Measurements from ENCODE around the gene ATP1A1. TPM values are rescaled to one million over a fixed set of nuclear protein-coding genes. Genes with fewer than 3 reads are reported as not detected.

The ATP1A1 gene
- total RNA-seq, 1 experiment from 2014 or later = 83.9 TPM

- no peak for DNase-seq (ENCODE audit: low read depth)
These were observed 41.3 kb downstream of the ATP1A1 start for GRCh38 chr1:116414364-116414763.

GRCh38 chr1:116415200-116415698, 42.2 kb downstream of the ATP1A1 start:
- DNase-seq (ENCODE audit: low read depth) = no peak

- DNase-seq (ENCODE audit: low read depth) = no peak
These were observed 42.9 kb downstream of the ATP1A1 start for GRCh38 chr1:116415699-116416533.

GRCh38 chr1:116416854-116417513, 43.9 kb downstream of the ATP1A1 start:
- DNase-seq (ENCODE audit: low read depth) = no peak

- no peak for DNase-seq (ENCODE audit: low read depth)
These were observed 44.6 kb downstream of the ATP1A1 start for GRCh38 chr1:116417678-116418077.

GRCh38 chr1:116418091-116418830, 45.2 kb downstream of the ATP1A1 start:
- peak; percentile 72 for DNase-seq (ENCODE audit: low read depth)

- DNase-seq (ENCODE audit: low read depth) = no peak
These were observed 47.6 kb downstream of the ATP1A1 start for GRCh38 chr1:116420417-116421200.

- DNase-seq (ENCODE audit: low read depth) = no peak
These were observed 51.4 kb downstream of the ATP1A1 start for GRCh38 chr1:116424438-116424837.

GRCh38 chr1:116424863-116425262, 51.8 kb downstream of the ATP1A1 start:
- no peak for DNase-seq (ENCODE audit: low read depth)

GRCh38 chr1:116425987-116426386, 52.9 kb downstream of the ATP1A1 start:
- DNase-seq (ENCODE audit: low read depth) = no peak

- DNase-seq (ENCODE audit: low read depth) = no peak
These were observed 53.4 kb downstream of the ATP1A1 start for GRCh38 chr1:116426401-116426800.

- DNase-seq (ENCODE audit: low read depth) = no peak
These were observed 55.5 kb downstream of the ATP1A1 start for GRCh38 chr1:116428576-116428975.

- no peak for DNase-seq (ENCODE audit: low read depth)
These were observed 56.9 kb downstream of the ATP1A1 start for GRCh38 chr1:116429821-116430374.

- DNase-seq (ENCODE audit: low read depth) = no peak
These were observed 58.9 kb downstream of the ATP1A1 start for GRCh38 chr1:116431870-116432500.

GRCh38 chr1:116432655-116433265, 59.7 kb downstream of the ATP1A1 start:
- no peak for DNase-seq (ENCODE audit: low read depth)

- peak; percentile 67 for DNase-seq (ENCODE audit: low read depth)
These were observed 60.5 kb downstream of the ATP1A1 start for GRCh38 chr1:116433275-116434257.

GRCh38 chr1:116434849-116435248, 61.8 kb downstream of the ATP1A1 start:
- no peak for DNase-seq (ENCODE audit: low read depth)

- DNase-seq (ENCODE audit: low read depth) = no peak
These were observed 63.0 kb downstream of the ATP1A1 start for GRCh38 chr1:116435806-116436610.
